Measurements from ENCODE around the gene SMG6. TPM values are rescaled to one million over a fixed set of nuclear protein-coding genes. Genes with fewer than 3 reads are reported as not detected.

SMG6 gene
- total and polyA plus RNA-seq, 2 donors (not counting 3 experiments of a cell fraction or from before 2014, with no cell fraction given): 40.1 to 42.2 TPM

DNA sequence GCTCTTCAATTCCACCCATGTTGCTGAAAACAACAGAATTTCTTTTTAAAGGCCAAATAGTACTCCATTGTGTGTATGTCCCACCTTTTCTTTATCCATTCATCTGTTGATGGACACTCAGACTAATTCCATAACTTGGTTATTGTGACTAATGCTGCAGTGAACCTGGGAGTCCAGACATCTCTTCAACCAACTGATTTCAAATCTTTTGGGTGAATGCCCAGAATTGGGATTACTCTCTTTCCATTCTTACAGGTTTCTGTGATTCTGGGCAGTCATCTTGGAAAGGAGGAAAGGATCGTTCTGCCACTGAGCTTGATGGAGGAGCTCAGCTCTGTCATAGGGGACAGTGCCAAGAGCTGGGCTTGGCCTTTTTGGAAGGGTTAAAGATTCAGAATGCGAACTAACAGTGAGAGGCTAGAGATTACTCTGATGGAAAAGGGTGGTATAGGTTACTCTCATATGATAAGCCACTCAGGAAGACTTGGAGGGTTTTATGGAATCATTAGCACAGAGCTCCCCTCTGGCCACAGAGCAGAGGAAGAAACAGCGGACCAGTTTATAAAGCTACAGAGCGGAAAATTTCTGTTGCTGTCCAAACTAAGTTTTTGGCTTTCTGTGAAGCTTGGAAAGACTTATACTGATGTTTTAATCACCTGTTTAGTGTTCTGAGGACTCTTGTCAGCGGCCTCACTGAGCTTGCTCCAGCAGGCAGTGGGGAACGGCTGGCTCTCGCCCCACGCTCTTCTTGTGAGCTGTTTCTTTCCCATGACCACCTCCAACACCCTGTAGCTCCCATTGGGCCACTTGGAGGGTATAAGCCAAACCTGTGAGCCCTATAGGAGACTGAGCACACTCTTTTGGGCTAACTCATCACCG, 200.4 kb downstream of the SMG6 start:
- BruUV-seq (replicated peaks): no TSS peak
- no peak overlapping the region for H3K4me2 ChIP-seq (ENCODE audit: insufficient read depth, low read length)

More for the DNA sequence above, 200.4 kb downstream of the SMG6 start:
- intact Hi-C loops (cut with micrococcal nuclease): no loop called here
- CTCF ChIA-PET: interaction anchor here (0.8 to 1.4 kb wide), 6 partner anchors 12 to 62 kb away, joined by 3 to 6 read pairs (median 4); no protein-coding TSS in a partner anchor
- Histone ChIP-seq H3K27ac (ENCODE audit: insufficient read depth, low read depth, low read length) (no peak overlapping the region), H3K79me2 (ENCODE audit: control insufficient read depth, insufficient read depth, low read length) (no peaks in the 10 kb centered on the region), H3K36me3 (ENCODE audit: control insufficient read depth in 2 of 2, extremely low read depth in 1 of 2, insufficient read depth in 2 of 2, low read length in 2 of 2) (no peaks in the 10 kb centered on the region), H3K9me3 (replicated peaks; ENCODE audit: control insufficient read depth, insufficient read depth, low read length) (no peaks in the 10 kb centered on the region), H3K4me3 (replicated peaks in 1 of 3; ENCODE audit: insufficient read depth in 1 of 3, low read depth in 1 of 3, low read length in 3 of 3) (no peak overlapping the region), H3K4me1 (ENCODE audit: control insufficient read depth, extremely low read depth, insufficient read depth, low read length) (peaks cover 19% of the 10 kb centered on the region), H2AFZ (ENCODE audit: low read depth, low read length) (no peak overlapping the region), H3K9ac (replicated peaks; ENCODE audit: extremely low read depth, insufficient read depth, low read length) (no peak overlapping the region), H4K20me1 (replicated peaks; ENCODE audit: control insufficient read depth, extremely low read depth, insufficient read depth, low read length) (no peaks in the 10 kb centered on the region), H3K9me1 (replicated peaks; ENCODE audit: control insufficient read depth, extremely low read depth, insufficient read depth, low read length) (no peaks in the 10 kb centered on the region), H3K27me3 (ENCODE audit: control insufficient read depth in 2 of 2, insufficient read depth in 2 of 2, low read length in 2 of 2) (no peaks in the 10 kb centered on the region)
- no peak for FAIRE-seq
- dilution Hi-C loops (cut with MboI; ENCODE audit: extremely low pct_ligation_motif_present, low sequenced_read_pairs): no loop called here
- POLR2A ChIA-PET: no interaction called here
- TF ChIP-seq MYC (IDR thresholded peaks at IDR 0.05; ENCODE audit: low read depth, low read length): no peak
- TF ChIP-seq JUN (IDR thresholded peaks at IDR 0.05; ENCODE audit: borderline replicate concordance, insufficient read depth, insufficient read length, low read depth): no peak
- TF ChIP-seq GATA2 (IDR thresholded peaks at IDR 0.05; ENCODE audit: insufficient read depth, insufficient read length, low read depth, low read length): no peak
- TF ChIP-seq, protein P1, sequence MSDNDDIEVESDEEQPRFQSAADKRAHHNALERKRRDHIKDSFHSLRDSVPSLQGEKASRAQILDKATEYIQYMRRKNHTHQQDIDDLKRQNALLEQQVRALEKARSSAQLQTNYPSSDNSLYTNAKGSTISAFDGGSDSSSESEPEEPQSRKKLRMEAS (IDR thresholded peaks at IDR 0.05; ENCODE audit: insufficient read depth, insufficient read length): no peak
- TF ChIP-seq POLR2A (IDR thresholded peaks at IDR 0.05; ENCODE audit: low read depth, low read length): no peak
- no peak for TF ChIP-seq FOS (IDR thresholded peaks at IDR 0.05; ENCODE audit: borderline replicate concordance, insufficient read depth, low read length)
- no peak for TF ChIP-seq POLR2AphosphoS5 (IDR thresholded peaks at IDR 0.05; ENCODE audit: insufficient read depth, low read depth, low read length)
- TF ChIP-seq, protein P2, sequence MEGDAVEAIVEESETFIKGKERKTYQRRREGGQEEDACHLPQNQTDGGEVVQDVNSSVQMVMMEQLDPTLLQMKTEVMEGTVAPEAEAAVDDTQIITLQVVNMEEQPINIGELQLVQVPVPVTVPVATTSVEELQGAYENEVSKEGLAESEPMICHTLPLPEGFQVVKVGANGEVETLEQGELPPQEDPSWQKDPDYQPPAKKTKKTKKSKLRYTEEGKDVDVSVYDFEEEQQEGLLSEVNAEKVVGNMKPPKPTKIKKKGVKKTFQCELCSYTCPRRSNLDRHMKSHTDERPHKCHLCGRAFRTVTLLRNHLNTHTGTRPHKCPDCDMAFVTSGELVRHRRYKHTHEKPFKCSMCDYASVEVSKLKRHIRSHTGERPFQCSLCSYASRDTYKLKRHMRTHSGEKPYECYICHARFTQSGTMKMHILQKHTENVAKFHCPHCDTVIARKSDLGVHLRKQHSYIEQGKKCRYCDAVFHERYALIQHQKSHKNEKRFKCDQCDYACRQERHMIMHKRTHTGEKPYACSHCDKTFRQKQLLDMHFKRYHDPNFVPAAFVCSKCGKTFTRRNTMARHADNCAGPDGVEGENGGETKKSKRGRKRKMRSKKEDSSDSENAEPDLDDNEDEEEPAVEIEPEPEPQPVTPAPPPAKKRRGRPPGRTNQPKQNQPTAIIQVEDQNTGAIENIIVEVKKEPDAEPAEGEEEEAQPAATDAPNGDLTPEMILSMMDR (IDR thresholded peaks at IDR 0.05; ENCODE audit: extremely low read depth in 1 of 2, insufficient read depth in 1 of 2, low read depth in 1 of 2, low read length in 2 of 2): no peak
- no peak for TF ChIP-seq EZH2 (IDR thresholded peaks at IDR 0.05; ENCODE audit: borderline replicate concordance, low read depth, low read length, severe bottlenecking)
- DNase-seq (ENCODE audit: low read depth, low spot score): no peak
